Hippocampal formation (tissue), 2 donors: ENCODE measurements around the gene ANKRD66.
A peak's percentile ranks its signal among the peaks of the same experiment; 100 is the strongest.
"Not testable (repeated sequence)": the region's sequence is repeated elsewhere in the genome, so short reads cannot be mapped to it uniquely, and the experiment has no call there.

Experiments
- DNase-seq, 2 donors: peaks; one replicate each; lab custom pipeline; 2025; lab: John Stamatoyannopoulos, UW

ANKRD66 gene

GRCh38 chr6:46755865-46756264, 9.1 kb downstream of the ANKRD66 start:
- DNase-seq = no peak

GRCh38 chr6:46756469-46757213, 9.9 kb downstream of the ANKRD66 start:
- no peak for DNase-seq

- no peak for DNase-seq
Measured at GRCh38 chr6:46757214-46757596, 10.5 kb downstream of the ANKRD66 start.

DNA sequence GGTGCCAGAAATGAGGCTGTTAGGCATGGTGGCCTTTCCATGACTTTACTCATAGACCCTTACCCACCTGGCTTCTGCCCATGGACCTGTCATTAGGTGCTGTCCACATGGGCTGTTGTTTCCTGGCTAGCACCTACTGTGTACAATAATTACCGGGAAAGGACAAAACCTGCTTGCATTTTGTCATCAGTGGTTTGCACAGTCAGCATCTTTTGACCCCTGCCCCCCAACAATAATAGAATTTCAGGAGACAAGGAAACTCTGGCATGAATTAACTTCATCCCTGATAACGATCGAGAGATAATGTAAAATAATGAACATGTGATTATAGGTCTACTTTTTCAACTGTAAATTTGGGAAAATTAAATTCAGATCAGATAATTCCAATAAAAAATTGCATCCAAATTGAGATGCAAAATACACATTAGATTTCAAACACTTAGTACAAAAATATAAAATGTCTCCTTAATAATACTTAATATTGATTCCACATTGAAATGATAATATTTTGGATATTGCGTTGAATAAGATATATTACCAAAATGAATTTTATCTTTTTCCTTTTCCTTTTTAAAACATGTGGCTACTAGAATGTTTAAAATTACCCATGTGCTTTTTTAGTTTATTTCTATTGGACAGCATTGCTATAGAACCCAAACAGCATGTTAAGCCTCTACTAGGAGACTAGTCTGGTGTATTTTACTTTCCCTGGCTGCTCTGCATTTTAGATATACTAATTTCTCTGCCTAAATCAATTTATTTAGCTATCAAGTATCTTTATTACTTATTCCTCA, 12.4 kb downstream of the ANKRD66 start:
- DNase-seq = no peak

GRCh38 chr6:46760925-46761324, 14.2 kb downstream of the ANKRD66 start:
- DNase-seq = no peak

DNA sequence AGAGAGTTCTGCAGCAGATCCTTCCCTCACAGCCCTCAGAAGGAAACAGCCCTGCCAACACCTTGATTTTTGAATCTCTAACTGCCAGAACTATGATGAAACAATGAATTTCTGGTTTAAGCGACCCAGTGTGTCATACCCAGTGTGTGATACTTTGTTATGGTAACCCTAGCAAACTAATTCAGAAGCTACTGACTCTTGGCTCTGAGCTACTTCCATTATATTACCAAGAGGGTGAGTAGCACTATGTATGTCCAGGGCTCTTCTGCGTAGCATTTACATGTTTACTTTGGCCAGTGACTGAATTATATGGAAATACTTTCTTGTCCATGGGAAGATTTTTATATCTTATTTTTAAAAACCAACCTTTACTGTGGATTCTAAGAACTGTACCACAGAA, 16.7 kb downstream of the ANKRD66 start:
- DNase-seq = no peak

GRCh38 chr6:46764280-46764679, 17.5 kb downstream of the ANKRD66 start:
- not testable (repeated sequence) for DNase-seq

- DNase-seq = no peak
Measured at GRCh38 chr6:46764961-46765360, 18.2 kb downstream of the ANKRD66 start.

DNA sequence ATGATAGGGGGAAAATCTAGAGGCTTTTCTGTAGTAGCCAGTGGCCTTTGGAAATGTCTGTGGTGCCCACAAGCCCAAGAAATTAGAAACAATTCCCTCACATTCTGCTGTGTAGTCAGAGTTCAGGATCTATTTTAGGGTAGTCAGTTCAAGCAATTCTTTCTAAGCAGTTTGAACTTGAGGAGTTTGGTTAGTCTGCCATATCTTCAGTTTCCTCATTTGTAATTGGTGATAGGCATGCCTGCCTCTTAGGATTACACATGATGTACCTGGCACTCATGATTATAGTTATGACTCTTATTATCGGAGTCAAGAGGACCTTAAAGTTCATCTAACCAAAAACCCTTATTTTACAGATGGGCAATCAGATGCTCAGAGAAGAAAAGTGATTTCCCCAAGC, 25.3 kb downstream of the ANKRD66 start:
- DNase-seq = no peak

DNA sequence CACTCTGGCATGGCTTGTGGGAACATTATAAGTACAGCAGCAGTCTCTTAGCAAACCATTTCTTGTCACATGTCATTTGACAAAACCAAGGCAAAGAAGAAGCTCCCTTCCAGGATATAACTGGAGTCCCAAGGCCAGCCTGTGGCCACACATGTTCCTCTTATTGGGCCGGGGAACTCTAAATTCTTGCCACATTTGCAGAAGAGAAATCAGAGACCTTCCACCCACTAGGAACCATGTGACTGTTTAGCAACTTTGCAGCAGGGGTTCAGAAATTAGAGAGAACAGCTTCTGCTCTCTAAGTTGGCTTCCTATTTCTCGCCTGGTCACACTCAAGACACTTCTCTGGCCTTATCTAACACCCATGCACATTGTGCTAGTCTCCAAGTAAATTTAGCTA, 26.0 kb downstream of the ANKRD66 start:
- DNase-seq = peak in 1 of 2 donors; percentile 15

- DNase-seq = no peak
Measured at GRCh38 chr6:46773201-46773855, 26.6 kb downstream of the ANKRD66 start.

GRCh38 chr6:46774736-46775135, 28.0 kb downstream of the ANKRD66 start:
- not testable (repeated sequence) for DNase-seq

- no peak for DNase-seq
Measured at GRCh38 chr6:46776070-46776712, 29.5 kb downstream of the ANKRD66 start.

DNA sequence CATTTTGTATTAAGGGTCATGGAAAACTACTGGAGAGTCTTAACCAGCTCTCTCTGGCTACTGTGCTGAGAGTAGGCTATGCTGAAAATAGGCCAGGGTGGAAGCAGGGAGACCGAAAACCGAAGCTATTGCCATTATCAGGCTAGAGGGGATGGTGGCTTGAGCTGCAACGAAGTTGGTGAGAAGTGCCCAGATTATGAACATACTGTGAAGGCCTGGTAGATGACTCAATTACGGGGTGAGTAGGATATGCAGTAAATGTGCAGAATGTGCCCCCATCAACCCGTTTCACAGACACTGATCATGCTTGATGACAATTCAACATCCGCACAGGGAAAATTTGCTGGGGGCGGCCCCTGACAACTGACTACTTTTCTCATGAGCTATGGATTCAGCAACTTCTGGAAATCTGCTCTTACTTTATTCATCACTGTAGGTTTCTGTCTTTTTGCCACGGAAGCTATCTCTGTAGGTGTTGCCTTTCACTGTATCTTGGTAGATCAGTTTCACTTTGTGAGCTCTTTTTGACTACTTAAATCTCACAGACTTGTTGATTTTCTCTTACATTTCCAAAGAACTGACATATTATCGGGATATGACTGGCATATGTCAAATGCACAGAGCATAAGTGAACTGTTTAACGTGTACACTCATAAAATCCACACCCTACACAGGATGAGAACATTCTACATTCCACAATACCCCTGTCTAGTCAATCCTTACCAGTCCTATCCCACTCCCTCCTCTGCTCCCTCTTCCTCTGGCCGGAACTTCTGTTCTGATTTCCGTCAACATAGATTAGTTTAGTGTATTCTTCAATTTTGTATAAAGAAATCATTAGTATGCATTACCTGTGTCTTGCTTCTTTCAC, 31.0 kb downstream of the ANKRD66 start:
- DNase-seq = no peak

- peak; percentile 41 to 75 for DNase-seq
Measured at GRCh38 chr6:46781478-46782378, 35.0 kb downstream of the ANKRD66 start.

DNA sequence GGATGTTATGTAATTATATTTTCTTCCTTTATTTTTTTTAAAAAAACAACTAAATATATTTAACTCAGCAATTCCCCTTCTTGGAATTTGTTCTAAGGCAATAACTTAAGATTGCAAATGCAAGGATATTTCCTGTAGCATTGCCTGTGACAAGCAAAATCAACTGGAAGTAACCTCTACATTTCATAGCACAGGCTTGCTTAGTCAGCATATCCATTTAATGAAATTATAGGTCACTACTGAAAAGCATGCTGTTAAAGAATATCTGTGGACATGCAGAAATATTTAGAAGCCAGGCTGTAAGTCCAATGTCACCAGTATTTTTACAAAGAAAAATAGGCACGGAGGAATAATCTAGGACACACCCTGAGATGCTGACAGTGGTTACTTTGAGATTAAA, 37.8 kb downstream of the ANKRD66 start:
- DNase-seq = no peak

- DNase-seq = no peak
Measured at GRCh38 chr6:46787871-46788540, 41.3 kb downstream of the ANKRD66 start.

- no peak for DNase-seq
Measured at GRCh38 chr6:46788791-46789190, 42.1 kb downstream of the ANKRD66 start.

DNA sequence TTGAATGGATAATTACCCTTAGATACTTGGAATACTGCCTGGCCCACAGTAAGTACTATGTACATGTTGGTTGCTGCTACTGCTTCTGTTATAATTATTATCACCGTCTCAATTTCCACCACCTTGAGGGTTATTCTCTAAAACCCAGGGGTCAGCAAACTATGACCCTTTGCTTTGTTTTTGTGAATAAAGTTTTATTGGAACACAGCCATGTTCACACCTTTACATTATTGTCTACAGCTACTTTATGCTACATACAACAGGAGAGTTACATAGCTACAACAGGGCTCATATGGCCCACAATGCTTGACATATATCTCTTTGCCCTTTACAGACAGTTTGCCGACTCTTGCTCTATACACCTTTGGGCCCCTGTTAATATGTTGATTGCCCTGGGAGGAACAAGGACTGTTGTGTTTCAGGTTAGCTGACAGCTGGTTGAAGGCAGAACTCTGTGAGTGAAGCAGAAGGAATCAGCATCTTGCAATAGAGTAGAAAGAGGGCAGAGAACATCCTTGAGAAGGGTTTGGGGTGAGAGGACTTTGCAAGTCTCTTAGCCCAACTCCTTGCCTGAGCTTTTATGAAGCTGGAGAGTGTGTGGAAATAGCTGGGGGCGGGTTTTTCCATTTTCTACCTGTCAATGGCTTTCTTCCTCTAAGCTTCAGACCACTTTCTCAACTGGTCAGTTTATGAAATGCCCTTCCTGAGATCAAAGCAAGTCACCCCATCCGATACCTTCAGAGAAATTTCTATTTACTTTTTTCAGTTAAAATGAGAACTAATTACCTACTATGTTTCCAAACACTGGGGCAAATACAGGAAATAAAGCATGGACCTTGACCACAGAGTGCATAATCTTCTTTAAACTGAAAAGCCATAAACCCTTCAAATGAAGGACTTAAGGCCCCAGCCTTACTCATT, 43.0 kb downstream of the ANKRD66 start:
- no peak for DNase-seq
